NT2/D1 (cell line): ENCODE results near the gene RGPD3.

Experiments used
- DNase-seq: peaks from one replicate; pipeline ENCODE4 v3.0.0-alpha.2; 2011; ENCODE audit warnings: low read depth, low spot score
- H3K27me3 ChIP-seq: 2 replicates; pipeline ENCODE4 v1.6.0; 2011; ENCODE audit warnings: mild to moderate bottlenecking; ENCODE audit not compliant: insufficient read length, insufficient read depth
- H3K36me3 ChIP-seq: 2 replicates; pipeline ENCODE4 v1.6.1; 2011; ENCODE audit warnings: mild to moderate bottlenecking, low read length, mixed read lengths; ENCODE audit not compliant: insufficient read depth, insufficient read length
- H3K4me1 ChIP-seq: 2 replicates; pipeline ENCODE4 v1.5.1; 2011; ENCODE audit not compliant: insufficient read depth, insufficient read length
- H3K4me3 ChIP-seq: 2 replicates; pipeline ENCODE4 v1.5.1; 2011; ENCODE audit warnings: low read depth; ENCODE audit not compliant: insufficient read length
- H3K9ac ChIP-seq: 2 replicates; pipeline ENCODE4 v1.6.0; 2011; ENCODE audit warnings: low read depth; ENCODE audit not compliant: insufficient read length
- H3K9me3 ChIP-seq: 2 replicates; pipeline ENCODE4 v1.5.1; 2011; ENCODE audit warnings: mild to moderate bottlenecking, low read length; ENCODE audit not compliant: insufficient read depth
- SUZ12 ChIP-seq: IDR thresholded peaks from 2 replicates; pipeline ENCODE4 v1.6.1; 2011; ENCODE audit not compliant: insufficient read length, insufficient read depth; ENCODE audit errors: extremely low read depth
- YY1 ChIP-seq: IDR thresholded peaks from 2 replicates; pipeline ENCODE4 v1.6.1; 2011; ENCODE audit not compliant: insufficient read length, insufficient read depth
- ZNF274 ChIP-seq: IDR thresholded peaks from 2 replicates; pipeline ENCODE4 v1.6.1; 2011; ENCODE audit warnings: mild to moderate bottlenecking, low read depth, low read length

RGPD3 gene

GRCh38 chr2:106366204-106366885 lies 101.9 kb downstream of the RGPD3 start:
- Histone ChIP-seq H3K27me3 (no peaks in the 10 kb centered on the region), H3K9ac (no peak overlapping the region), H3K4me3 (no peak overlapping the region), H3K9me3 (0 out of 2 replicates have a peak, but pooled peaks cover 6% of the 10 kb centered on the region), H3K4me1 (no peaks in the 10 kb centered on the region), H3K36me3 (no peaks in the 10 kb centered on the region)
- TF ChIP-seq YY1 (no peak), SUZ12 (no peak), ZNF274 (no peak)
- DNase-seq, result no peak

GRCh38 chr2:106363791-106364190 lies 104.4 kb downstream of the RGPD3 start:
- H3K9ac ChIP-seq, result no peak overlapping the region
- H3K4me1 ChIP-seq, result no peaks in the 10 kb centered on the region
- H3K27me3 ChIP-seq, result no peaks in the 10 kb centered on the region
- 0 out of 2 replicates have a peak, but pooled peaks cover 6% of the 10 kb centered on the region for H3K9me3 ChIP-seq
- no peak for DNase-seq
- no peak for TF ChIP-seq YY1
- TF ChIP-seq SUZ12, result no peak
- no peak for TF ChIP-seq ZNF274
- no peak overlapping the region for H3K4me3 ChIP-seq
- H3K36me3 ChIP-seq, result no peaks in the 10 kb centered on the region

GRCh38 chr2:106362789-106363188 lies 105.4 kb downstream of the RGPD3 start:
- H3K4me1 ChIP-seq, result no peaks in the 10 kb centered on the region
- H3K9ac ChIP-seq, result no peak overlapping the region
- TF ChIP-seq YY1 (no peak), ZNF274 (no peak), SUZ12 (no peak)
- no peak overlapping the region for H3K4me3 ChIP-seq
- H3K9me3 ChIP-seq, result 0 out of 2 replicates have a peak, but pooled peaks cover 6% of the 10 kb centered on the region
- H3K36me3 ChIP-seq, result no peaks in the 10 kb centered on the region
- no peaks in the 10 kb centered on the region for H3K27me3 ChIP-seq
- no peak for DNase-seq

- TF ChIP-seq SUZ12, result no peak
- no peak for TF ChIP-seq YY1
- no peak for TF ChIP-seq ZNF274
- Histone ChIP-seq H3K4me1 (no peaks in the 10 kb centered on the region), H3K9ac (no peak overlapping the region), H3K36me3 (no peaks in the 10 kb centered on the region), H3K27me3 (no peaks in the 10 kb centered on the region), H3K9me3 (no peaks in the 10 kb centered on the region), H3K4me3 (no peak overlapping the region)
- no peak for DNase-seq
Observed at GRCh38 chr2:106359512-106359911, 108.7 kb downstream of the RGPD3 start.

GRCh38 chr2:106358521-106358920 lies 109.7 kb downstream of the RGPD3 start:
- no peak for TF ChIP-seq ZNF274
- TF ChIP-seq YY1, result no peak
- TF ChIP-seq SUZ12, result no peak
- no peaks in the 10 kb centered on the region for H3K9me3 ChIP-seq
- no peaks in the 10 kb centered on the region for H3K4me1 ChIP-seq
- no peak overlapping the region for H3K9ac ChIP-seq
- no peak overlapping the region for H3K4me3 ChIP-seq
- no peak for DNase-seq
- no peaks in the 10 kb centered on the region for H3K36me3 ChIP-seq
- no peaks in the 10 kb centered on the region for H3K27me3 ChIP-seq

GRCh38 chr2:106358081-106358480 lies 110.1 kb downstream of the RGPD3 start:
- Histone ChIP-seq H3K9me3 (no peaks in the 10 kb centered on the region), H3K9ac (no peak overlapping the region), H3K4me3 (no peak overlapping the region), H3K36me3 (no peaks in the 10 kb centered on the region), H3K4me1 (no peaks in the 10 kb centered on the region), H3K27me3 (no peaks in the 10 kb centered on the region)
- TF ChIP-seq YY1 (no peak), SUZ12 (no peak), ZNF274 (no peak)
- no peak for DNase-seq

- Histone ChIP-seq H3K9me3 (no peaks in the 10 kb centered on the region), H3K4me3 (no peak overlapping the region), H3K27me3 (no peaks in the 10 kb centered on the region), H3K36me3 (no peaks in the 10 kb centered on the region), H3K4me1 (no peaks in the 10 kb centered on the region), H3K9ac (no peak overlapping the region)
- DNase-seq, result no peak
- no peak for TF ChIP-seq YY1
- no peak for TF ChIP-seq ZNF274
Observed at GRCh38 chr2:106356291-106356690, 111.9 kb downstream of the RGPD3 start.
